Neural progenitor cell (in vitro differentiated cells): ENCODE measurements around the gene ERGIC1. TPM values are rescaled to one million over a fixed set of nuclear protein-coding genes. Genes with fewer than 3 reads are reported as not detected.

ENCODE experiments used
- DNase-seq: peaks from one replicate; pipeline ENCODE4 v3.0.0-alpha.2; 2016; ENCODE audit warnings: low spot score
- H2AFZ ChIP-seq: fragments of 200-600 bp; sonication (generic); replicated peaks from 2 replicates; pipeline ENCODE4 v1.6.1; 2016; ENCODE audit warnings: antibody characterized with exemption
- H3F3A ChIP-seq: fragments of 200-600 bp; sonication (generic); 2 replicates; pipeline ENCODE4 v1.6.1; 2016; ENCODE audit warnings: antibody characterized with exemption, low read depth
- H3K27ac ChIP-seq: fragments of 200-600 bp; sonication (generic); 2 replicates; pipeline ENCODE4 v1.5.1; 2016; ENCODE audit warnings: mild to moderate bottlenecking
- H3K27me3 ChIP-seq: fragments of 200-600 bp; sonication (generic); 2 replicates; pipeline ENCODE4 v1.6.1; 2016; ENCODE audit warnings: mild to moderate bottlenecking, moderate library complexity
- H3K36me3 ChIP-seq: fragments of 200-600 bp; sonication (generic); 2 replicates; pipeline ENCODE4 v1.5.1; 2016
- H3K4me1 ChIP-seq: fragments of 200-600 bp; sonication (generic); 2 replicates; pipeline ENCODE4 v1.6.1; 2016; ENCODE audit warnings: mixed run types
- H3K4me2 ChIP-seq: fragments of 200-600 bp; sonication (generic); 2 replicates; pipeline ENCODE4 v1.6.1; 2016
- H3K4me3 ChIP-seq: fragments of 200-600 bp; sonication (generic); 2 replicates; pipeline ENCODE4 v1.5.1; 2016
- H3K79me2 ChIP-seq: fragments of 200-600 bp; sonication (generic); 2 replicates; pipeline ENCODE4 v1.6.1; 2016; ENCODE audit warnings: low read depth
- H3K9ac ChIP-seq: fragments of 200-600 bp; sonication (generic); 2 replicates; pipeline ENCODE4 v1.6.1; 2016
- H3K9me3 ChIP-seq: fragments of 200-600 bp; sonication (generic); 2 replicates; pipeline ENCODE4 v1.5.1; 2016; ENCODE audit warnings: low read depth
- H4K20me1 ChIP-seq: fragments of 200-600 bp; sonication (generic); 2 replicates; pipeline ENCODE4 v1.6.1; 2016; ENCODE audit warnings: low read depth
- H3K27ac Mint-ChIP-seq: 3 replicates; pipeline ENCODE4 v1.8.0; 2021; ENCODE audit warnings: mixed read lengths
- H3K27me3 Mint-ChIP-seq: 2 replicates; pipeline ENCODE4 v1.8.0; 2022; ENCODE audit warnings: low read depth, mild to moderate bottlenecking, inconsistent platforms, moderate library complexity, mixed read lengths; ENCODE audit not compliant: insufficient read depth
- H3K36me3 Mint-ChIP-seq: 3 replicates; pipeline ENCODE4 v1.8.0; 2021; ENCODE audit warnings: mixed read lengths
- H3K4me1 Mint-ChIP-seq: 3 replicates; pipeline ENCODE4 v1.8.0; 2021; ENCODE audit warnings: mixed read lengths
- H3K4me3 Mint-ChIP-seq: 3 replicates; pipeline ENCODE4 v1.8.0; 2021; ENCODE audit warnings: mild to moderate bottlenecking, moderate library complexity, mixed read lengths
- H3K9me3 Mint-ChIP-seq: 3 replicates; pipeline ENCODE4 v1.8.0; 2020; ENCODE audit warnings: mixed read lengths
- CTCF ChIP-seq: fragments of 200-600 bp; sonication (generic); IDR thresholded peaks from 2 replicates; pipeline ENCODE4 v1.5.1; 2017; ENCODE audit warnings: antibody characterized with exemption, mild to moderate bottlenecking
- EZH2 ChIP-seq: fragments of 200-600 bp; sonication (generic); IDR thresholded peaks from 2 replicates; pipeline ENCODE4 v1.6.1; 2017; ENCODE audit warnings: antibody characterized with exemption, mild to moderate bottlenecking, moderate library complexity
- EZH2phosphoT487 ChIP-seq: fragments of 200-600 bp; sonication (generic); IDR thresholded peaks from 2 replicates; pipeline ENCODE4 v1.6.1; 2017; ENCODE audit warnings: antibody characterized with exemption
- total RNA-seq: library from RNA; depleted of rRNA; stranded (reverse); fragments of >200 nt; gene quantifications from 2 replicates; pipeline ENCODE4 v1.2.3, GENCODE V29; 2015; ENCODE audit warnings: low replicate concordance

The ERGIC1 gene
- total RNA-seq, 1 donor from 2014 or later, result 28.7 TPM

- no peak overlapping the region for H3K4me3 ChIP-seq
- Mint-ChIP-seq H3K4me3 (no peak overlapping the region), H3K27ac (no peak overlapping the region)
Observed at GRCh38 chr5:172816925-172817562, 17.0 kb upstream of the ERGIC1 start.

GRCh38 chr5:172817664-172818063 lies 16.4 kb upstream of the ERGIC1 start:
- Mint-ChIP-seq H3K27me3 (peaks cover 15% of the 10 kb centered on the region), H3K4me1 (peaks cover 13% of the 10 kb centered on the region), H3K4me3 (no peak overlapping the region), H3K36me3 (no peaks in the 10 kb centered on the region), H3K9me3 (peaks cover 2% of the 10 kb centered on the region), H3K27ac (no peak overlapping the region)
- TF ChIP-seq EZH2phosphoT487 (no peak), EZH2 (no peak), CTCF (no peak)
- Histone ChIP-seq H3K4me3 (no peak overlapping the region), H3K79me2 (no peaks in the 10 kb centered on the region), H3K27ac (no peak overlapping the region), H3K4me2 (no peak overlapping the region), H4K20me1 (no peaks in the 10 kb centered on the region), H2AFZ (no peak overlapping the region), H3K9me3 (no peaks in the 10 kb centered on the region), H3K4me1 (no peaks in the 10 kb centered on the region), H3F3A (no peaks in the 10 kb centered on the region), H3K9ac (no peak overlapping the region), H3K36me3 (no peaks in the 10 kb centered on the region), H3K27me3 (no peaks in the 10 kb centered on the region)
- DNase-seq, result no peak

More at GRCh38 chr5:172816925-172817562, 17.0 kb upstream of the ERGIC1 start:
- Histone ChIP-seq H3F3A (no peaks in the 10 kb centered on the region), H3K9ac (no peak overlapping the region), H3K4me1 (no peaks in the 10 kb centered on the region), H4K20me1 (no peaks in the 10 kb centered on the region), H3K36me3 (no peaks in the 10 kb centered on the region), H2AFZ (no peak overlapping the region), H3K27me3 (no peaks in the 10 kb centered on the region), H3K79me2 (no peaks in the 10 kb centered on the region), H3K9me3 (no peaks in the 10 kb centered on the region), H3K4me2 (no peak overlapping the region), H3K27ac (no peak overlapping the region)
- TF ChIP-seq EZH2phosphoT487, result no peak
- no peak for TF ChIP-seq EZH2
- no peak for TF ChIP-seq CTCF
- Mint-ChIP-seq H3K27me3 (peaks cover 13% of the 10 kb centered on the region), H3K9me3 (peaks cover 2% of the 10 kb centered on the region), H3K36me3 (no peaks in the 10 kb centered on the region), H3K4me1 (peaks cover 13% of the 10 kb centered on the region)
- DNase-seq, result no peak

- Mint-ChIP-seq H3K27ac (no peak overlapping the region), H3K36me3 (no peaks in the 10 kb centered on the region), H3K9me3 (peaks cover 2% of the 10 kb centered on the region), H3K27me3 (peaks cover 14% of the 10 kb centered on the region), H3K4me3 (no peak overlapping the region), H3K4me1 (peaks cover 11% of the 10 kb centered on the region)
- TF ChIP-seq EZH2 (no peak), EZH2phosphoT487 (no peak), CTCF (no peak)
- Histone ChIP-seq H3F3A (no peaks in the 10 kb centered on the region), H3K9me3 (no peaks in the 10 kb centered on the region), H3K4me1 (no peaks in the 10 kb centered on the region), H3K9ac (no peak overlapping the region), H3K36me3 (no peaks in the 10 kb centered on the region), H3K27ac (no peak overlapping the region), H3K79me2 (no peaks in the 10 kb centered on the region), H3K4me3 (no peak overlapping the region), H3K27me3 (no peaks in the 10 kb centered on the region), H4K20me1 (no peaks in the 10 kb centered on the region), H3K4me2 (no peak overlapping the region), H2AFZ (no peak overlapping the region)
- no peak for DNase-seq
Observed at GRCh38 chr5:172818081-172818480, 16.0 kb upstream of the ERGIC1 start.
